ENCODE measurements around the gene FAM234B. TPM values are rescaled to one million over a fixed set of nuclear protein-coding genes. Genes with fewer than 3 reads are reported as not detected.

The FAM234B gene
- total RNA-seq, 2 experiments from 2014 or later = 10.0 to 10.7 TPM

DNA sequence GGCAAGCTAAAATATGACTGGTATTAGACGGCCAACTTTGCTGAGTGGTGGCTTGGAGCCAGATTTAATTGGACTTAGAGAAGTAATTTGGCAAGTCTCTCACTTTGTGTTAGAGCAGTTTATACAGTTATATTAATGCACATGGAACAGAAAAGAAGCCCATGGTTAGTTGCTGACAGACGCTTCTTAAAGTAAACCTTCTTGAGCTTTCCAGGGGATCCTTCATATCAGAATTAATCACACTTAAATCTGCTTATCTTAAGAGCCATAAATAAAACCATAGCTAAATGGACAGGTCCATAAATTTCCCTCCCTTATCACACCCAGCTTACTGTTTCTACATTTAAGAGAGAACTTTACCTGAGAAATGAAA is 49.7 kb downstream of the FAM234B start:
- CTCF ChIA-PET = interaction anchor here (0.8 to 3.1 kb wide), 2 partner anchors 9 to 118 kb away, joined by 3 to 25 read pairs; no protein-coding TSS in a partner anchor
- intact Hi-C loops (cut with micrococcal nuclease) = no loop called here

DNA sequence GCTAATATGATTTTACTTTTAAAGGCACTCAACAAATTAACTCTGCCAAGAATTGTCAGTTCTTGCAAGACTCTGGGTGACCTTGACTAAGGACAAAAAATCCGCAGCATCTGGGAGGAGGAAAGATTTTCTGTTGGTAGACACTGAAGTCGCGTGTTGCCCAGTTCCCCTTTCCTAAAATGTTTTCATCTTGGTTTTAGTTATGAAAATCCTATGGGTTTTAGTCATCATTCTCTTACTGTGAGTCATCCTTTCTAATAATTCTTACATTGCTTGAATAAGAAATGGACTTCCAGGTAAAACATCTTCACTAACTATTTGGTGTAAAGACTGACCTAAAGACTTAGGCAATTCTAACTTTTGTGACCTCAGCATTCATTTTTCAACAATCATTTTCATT is 50.2 kb downstream of the FAM234B start:
- intact Hi-C loops (cut with micrococcal nuclease) = no loop called here
- Mint-ChIP-seq H3K27ac (no peak overlapping the region), H3K9me3 (no peaks in the 10 kb centered on the region), H3K4me1 (ENCODE audit: low read depth) (peaks cover 28% of the 10 kb centered on the region), H3K36me3 (ENCODE audit: low read depth) (no peaks in the 10 kb centered on the region), H3K27me3 (no peaks in the 10 kb centered on the region), H3K4me3 (no peak overlapping the region)
- ChIA-PET CTCF (interaction anchor here (1.0 to 3.1 kb wide), 2 partner anchors 118 to 178 kb away, joined by 4 to 25 read pairs; no protein-coding TSS in a partner anchor), POLR2A (interaction anchor here (0.6 to 1.0 kb wide), 2 partner anchors 118 to 184 kb away, joined by 3 read pairs; no protein-coding TSS in a partner anchor)
- DNase-seq (no peak), ATAC-seq (no peak)
- TF ChIP-seq, protein P1, sequence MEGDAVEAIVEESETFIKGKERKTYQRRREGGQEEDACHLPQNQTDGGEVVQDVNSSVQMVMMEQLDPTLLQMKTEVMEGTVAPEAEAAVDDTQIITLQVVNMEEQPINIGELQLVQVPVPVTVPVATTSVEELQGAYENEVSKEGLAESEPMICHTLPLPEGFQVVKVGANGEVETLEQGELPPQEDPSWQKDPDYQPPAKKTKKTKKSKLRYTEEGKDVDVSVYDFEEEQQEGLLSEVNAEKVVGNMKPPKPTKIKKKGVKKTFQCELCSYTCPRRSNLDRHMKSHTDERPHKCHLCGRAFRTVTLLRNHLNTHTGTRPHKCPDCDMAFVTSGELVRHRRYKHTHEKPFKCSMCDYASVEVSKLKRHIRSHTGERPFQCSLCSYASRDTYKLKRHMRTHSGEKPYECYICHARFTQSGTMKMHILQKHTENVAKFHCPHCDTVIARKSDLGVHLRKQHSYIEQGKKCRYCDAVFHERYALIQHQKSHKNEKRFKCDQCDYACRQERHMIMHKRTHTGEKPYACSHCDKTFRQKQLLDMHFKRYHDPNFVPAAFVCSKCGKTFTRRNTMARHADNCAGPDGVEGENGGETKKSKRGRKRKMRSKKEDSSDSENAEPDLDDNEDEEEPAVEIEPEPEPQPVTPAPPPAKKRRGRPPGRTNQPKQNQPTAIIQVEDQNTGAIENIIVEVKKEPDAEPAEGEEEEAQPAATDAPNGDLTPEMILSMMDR (IDR thresholded peaks at IDR 0.05) = no peak

More for the DNA sequence above, 49.7 kb downstream of the FAM234B start:
- ATAC-seq = no peak
- H3K27ac Mint-ChIP-seq = no peak overlapping the region
- no peaks in the 10 kb centered on the region for H3K36me3 Mint-ChIP-seq (ENCODE audit: low read depth)
- H3K4me1 Mint-ChIP-seq (ENCODE audit: low read depth) = peaks cover 23% of the 10 kb centered on the region
- no peaks in the 10 kb centered on the region for H3K27me3 Mint-ChIP-seq
- H3K9me3 Mint-ChIP-seq = no peaks in the 10 kb centered on the region
- POLR2A ChIA-PET = interaction anchor here (1.0 kb wide), 1 partner anchor 118 kb away, joined by 3 read pairs; no protein-coding TSS in a partner anchor
- no peak for DNase-seq
- TF ChIP-seq, protein P1 (IDR thresholded peaks at IDR 0.05) = no peak
- H3K4me3 Mint-ChIP-seq = no peak overlapping the region

DNA sequence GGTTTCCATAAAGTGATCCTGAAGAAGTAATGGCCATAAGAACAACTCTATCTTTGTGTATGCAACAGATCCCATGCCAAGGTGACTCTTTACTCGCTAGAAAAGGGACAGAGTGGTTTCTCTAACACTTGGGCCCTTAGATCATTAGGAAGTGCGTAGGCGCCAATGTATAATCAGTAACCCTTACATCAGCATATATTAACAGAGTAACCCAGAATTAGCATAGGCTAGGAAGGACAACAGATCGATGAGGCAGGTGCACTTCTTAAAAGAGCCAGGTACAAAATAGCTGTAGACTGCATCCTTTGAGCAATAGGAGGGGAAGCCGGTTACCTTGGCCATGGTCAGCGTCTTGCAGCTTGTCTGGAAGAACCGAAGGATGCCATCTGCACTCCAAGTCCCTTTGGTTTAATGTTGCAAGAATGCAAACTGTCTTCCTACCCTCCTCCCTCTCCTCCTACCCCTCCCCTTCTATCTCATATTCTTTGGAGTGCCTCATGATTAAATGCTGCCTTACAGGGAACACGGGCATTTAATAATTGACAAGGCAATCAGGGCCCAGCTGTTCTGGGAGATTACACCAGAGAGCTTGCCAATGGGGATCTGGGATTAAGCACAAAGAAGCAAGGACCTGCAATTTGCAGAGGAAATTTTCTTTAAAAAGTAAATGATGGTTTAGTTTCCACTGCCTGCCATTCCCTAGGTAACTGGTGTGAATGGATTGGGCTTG is 51.2 kb downstream of the FAM234B start:
- TF ChIP-seq, protein P1 (IDR thresholded peaks at IDR 0.05) = no peak
- no peaks in the 10 kb centered on the region for H3K9me3 Mint-ChIP-seq
- POLR2A ChIA-PET = no interaction called here
- ATAC-seq = no peak
- no peaks in the 10 kb centered on the region for H3K36me3 Mint-ChIP-seq (ENCODE audit: low read depth)
- H3K4me3 Mint-ChIP-seq = no peak overlapping the region
- H3K4me1 Mint-ChIP-seq (ENCODE audit: low read depth) = peaks cover 38% of the 10 kb centered on the region
- CTCF ChIA-PET = interaction anchor here (0.7 to 3.1 kb wide), 4 partner anchors 113 to 179 kb away, joined by 3 to 25 read pairs (median 10); no protein-coding TSS in a partner anchor
- intact Hi-C loops (cut with micrococcal nuclease) = loop anchor here (5.0 kb wide), 1 partner anchor 178 kb away; no protein-coding TSS in a partner anchor
- H3K27me3 Mint-ChIP-seq = no peaks in the 10 kb centered on the region
- no peak for DNase-seq
- H3K27ac Mint-ChIP-seq = no peak overlapping the region

DNA sequence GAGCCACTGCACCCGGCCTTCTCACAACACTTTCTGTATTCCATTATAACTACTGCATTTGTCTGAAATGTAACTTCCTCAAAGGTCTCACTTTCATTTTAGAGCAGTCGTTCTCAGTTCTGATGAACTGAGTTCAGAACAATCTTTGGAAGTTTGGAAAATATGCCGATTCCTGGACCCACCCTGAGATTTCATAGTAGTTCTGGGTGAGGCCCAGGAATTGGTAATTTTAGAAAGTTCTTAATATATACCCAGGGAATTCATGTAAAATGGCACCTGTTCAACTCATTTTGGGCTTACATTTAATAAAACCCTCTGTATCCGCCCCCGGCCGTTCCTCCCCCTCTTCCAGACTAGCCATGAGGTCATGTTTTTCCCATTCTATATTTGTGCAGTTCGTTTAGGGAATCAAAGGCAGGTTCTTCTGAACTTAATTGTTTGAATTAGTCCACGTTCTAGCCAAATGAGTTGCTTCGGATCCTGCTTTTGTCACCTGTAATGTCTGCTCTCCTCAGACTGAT is 53.4 kb downstream of the FAM234B start:
- peak overlapping the region; percentile 34 for H3K4me3 Mint-ChIP-seq
- no peaks in the 10 kb centered on the region for H3K36me3 Mint-ChIP-seq (ENCODE audit: low read depth)
- CTCF ChIA-PET = interaction anchor here (0.9 to 5.9 kb wide), 3 partner anchors 104 to 113 kb away, joined by 3 to 150 read pairs (median 3); no protein-coding TSS in a partner anchor
- intact Hi-C loops (cut with micrococcal nuclease) = loop anchor here (1.0 to 5.0 kb wide), 2 partner anchors 115 to 180 kb away; no protein-coding TSS in a partner anchor
- peaks cover 52% of the 10 kb centered on the region for H3K4me1 Mint-ChIP-seq (ENCODE audit: low read depth)
- DNase-seq = no peak
- TF ChIP-seq, protein P1 (IDR thresholded peaks at IDR 0.05) = no peak
- H3K9me3 Mint-ChIP-seq = no peaks in the 10 kb centered on the region
- peak overlapping the region; percentile 67 for H3K27ac Mint-ChIP-seq
- H3K27me3 Mint-ChIP-seq = no peaks in the 10 kb centered on the region
- no peak for ATAC-seq
- POLR2A ChIA-PET = no interaction called here

Data from activated CD8-positive, alpha-beta T cell treated with anti-CD3 and anti-CD28 coated beads for 36 hours (primary cell).